Measurements from ENCODE around the gene SLC49A3. TPM values are rescaled to one million over a fixed set of nuclear protein-coding genes. Genes with fewer than 3 reads are reported as not detected.

Gene SLC49A3
- total RNA-seq, 4 donors from 2014 or later: 9.4 to 21.1 (median 19.0) TPM

DNA sequence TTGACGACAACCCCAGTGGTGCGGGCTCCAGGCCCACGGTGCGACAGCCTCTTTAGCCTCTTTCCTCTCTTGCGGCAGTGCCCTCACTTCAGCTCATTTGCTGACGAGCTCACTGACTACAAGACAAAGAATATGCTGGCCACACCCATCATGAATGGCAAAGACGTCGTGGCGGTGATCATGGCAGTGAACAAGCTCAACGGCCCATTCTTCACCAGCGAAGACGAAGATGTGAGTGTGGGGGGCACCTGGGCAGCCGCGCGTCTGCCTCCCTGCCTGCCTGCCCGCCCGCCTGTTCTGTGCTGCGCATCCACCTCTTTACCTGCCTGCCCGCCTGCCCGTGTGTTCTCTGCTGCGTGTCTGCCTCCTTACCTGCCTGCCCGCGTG is 54.4 kb downstream of the SLC49A3 start:
- TF ChIP-seq, protein P1, sequence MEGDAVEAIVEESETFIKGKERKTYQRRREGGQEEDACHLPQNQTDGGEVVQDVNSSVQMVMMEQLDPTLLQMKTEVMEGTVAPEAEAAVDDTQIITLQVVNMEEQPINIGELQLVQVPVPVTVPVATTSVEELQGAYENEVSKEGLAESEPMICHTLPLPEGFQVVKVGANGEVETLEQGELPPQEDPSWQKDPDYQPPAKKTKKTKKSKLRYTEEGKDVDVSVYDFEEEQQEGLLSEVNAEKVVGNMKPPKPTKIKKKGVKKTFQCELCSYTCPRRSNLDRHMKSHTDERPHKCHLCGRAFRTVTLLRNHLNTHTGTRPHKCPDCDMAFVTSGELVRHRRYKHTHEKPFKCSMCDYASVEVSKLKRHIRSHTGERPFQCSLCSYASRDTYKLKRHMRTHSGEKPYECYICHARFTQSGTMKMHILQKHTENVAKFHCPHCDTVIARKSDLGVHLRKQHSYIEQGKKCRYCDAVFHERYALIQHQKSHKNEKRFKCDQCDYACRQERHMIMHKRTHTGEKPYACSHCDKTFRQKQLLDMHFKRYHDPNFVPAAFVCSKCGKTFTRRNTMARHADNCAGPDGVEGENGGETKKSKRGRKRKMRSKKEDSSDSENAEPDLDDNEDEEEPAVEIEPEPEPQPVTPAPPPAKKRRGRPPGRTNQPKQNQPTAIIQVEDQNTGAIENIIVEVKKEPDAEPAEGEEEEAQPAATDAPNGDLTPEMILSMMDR (IDR thresholded peaks at IDR 0.05): no peak
- no peak for DNase-seq (ENCODE audit: low spot score)
- ATAC-seq (ENCODE audit: low FRiP score): no peak

DNA sequence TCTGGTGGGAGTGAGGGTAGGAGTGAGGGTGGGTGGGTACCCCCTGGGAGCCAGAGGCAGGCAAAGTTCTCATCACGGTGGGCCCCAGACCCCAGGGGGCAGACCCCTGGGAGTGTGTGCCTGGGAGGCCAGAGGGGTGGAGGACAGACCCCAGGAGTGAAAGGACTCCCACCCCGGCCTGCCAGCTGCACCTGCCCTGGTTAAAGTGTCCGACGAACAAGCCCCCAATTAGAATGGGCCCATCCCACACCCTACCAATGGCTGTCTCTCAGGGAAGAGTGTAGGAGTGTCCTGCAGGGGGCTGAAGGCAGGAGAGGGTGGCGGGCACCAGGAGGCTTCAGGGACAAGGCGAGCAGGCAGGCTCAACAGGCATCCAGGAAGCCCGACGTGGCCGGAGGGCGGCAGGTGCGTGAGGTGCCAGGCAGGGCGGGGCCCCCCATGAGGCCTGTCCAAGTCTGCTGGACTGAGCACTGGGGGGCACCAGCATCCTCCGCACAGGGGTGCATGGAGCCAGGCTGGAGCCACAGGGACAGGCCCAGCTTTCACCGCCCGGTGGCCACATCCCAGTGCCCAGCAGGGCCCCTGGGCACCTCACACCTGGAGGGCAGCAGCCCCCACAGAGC is 54.9 kb downstream of the SLC49A3 start:
- TF ChIP-seq, protein P1 (IDR thresholded peaks at IDR 0.05): no peak
- DNase-seq (ENCODE audit: low spot score) (no peak), ATAC-seq (ENCODE audit: low FRiP score) (no peak)

DNA sequence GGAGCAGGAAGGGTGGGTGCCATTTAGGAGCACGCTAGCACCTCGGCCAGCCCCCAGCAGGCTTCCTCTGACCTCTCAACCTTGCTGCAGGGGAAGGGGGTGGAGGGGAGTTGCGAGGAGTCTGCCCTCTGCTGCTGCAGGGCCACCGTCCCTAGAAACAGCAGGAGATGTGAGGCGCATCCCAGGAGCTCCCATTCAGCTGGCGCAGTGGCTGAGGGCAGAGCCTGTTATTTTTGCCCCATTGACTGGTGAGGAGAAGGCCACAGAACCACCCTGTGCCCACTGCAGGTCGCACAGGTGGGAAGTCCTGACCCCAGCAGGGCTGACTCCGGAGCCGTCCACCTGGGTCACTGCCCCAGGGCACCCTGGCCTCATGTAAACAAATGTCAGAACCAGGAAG is 55.5 kb downstream of the SLC49A3 start:
- TF ChIP-seq, protein P1 (IDR thresholded peaks at IDR 0.05): no peak
- DNase-seq (ENCODE audit: low spot score): no peak
- no peak for ATAC-seq (ENCODE audit: low FRiP score)

DNA sequence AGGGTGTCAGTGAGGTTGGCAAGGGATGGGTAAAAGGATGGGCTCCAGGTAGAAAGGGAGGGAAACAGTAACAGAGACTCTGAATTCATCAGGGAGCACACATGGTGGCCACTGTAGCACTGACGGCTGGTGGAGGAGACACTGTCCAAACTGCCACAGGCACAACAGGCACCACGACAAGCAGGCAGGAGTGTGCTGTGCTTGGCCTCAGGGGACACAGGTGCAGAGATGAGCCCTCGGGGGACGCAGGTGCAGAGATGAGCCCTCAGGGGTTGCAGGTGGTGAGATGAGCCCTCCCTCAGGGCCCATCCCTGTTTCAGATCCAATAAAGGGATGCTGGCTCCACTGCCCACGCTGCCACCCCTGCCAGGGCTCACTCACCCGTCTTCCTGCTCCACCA is 56.0 kb downstream of the SLC49A3 start:
- DNase-seq (ENCODE audit: low spot score): no peak
- TF ChIP-seq, protein P1 (IDR thresholded peaks at IDR 0.05): no peak
- no peak for ATAC-seq (ENCODE audit: low FRiP score)

DNA sequence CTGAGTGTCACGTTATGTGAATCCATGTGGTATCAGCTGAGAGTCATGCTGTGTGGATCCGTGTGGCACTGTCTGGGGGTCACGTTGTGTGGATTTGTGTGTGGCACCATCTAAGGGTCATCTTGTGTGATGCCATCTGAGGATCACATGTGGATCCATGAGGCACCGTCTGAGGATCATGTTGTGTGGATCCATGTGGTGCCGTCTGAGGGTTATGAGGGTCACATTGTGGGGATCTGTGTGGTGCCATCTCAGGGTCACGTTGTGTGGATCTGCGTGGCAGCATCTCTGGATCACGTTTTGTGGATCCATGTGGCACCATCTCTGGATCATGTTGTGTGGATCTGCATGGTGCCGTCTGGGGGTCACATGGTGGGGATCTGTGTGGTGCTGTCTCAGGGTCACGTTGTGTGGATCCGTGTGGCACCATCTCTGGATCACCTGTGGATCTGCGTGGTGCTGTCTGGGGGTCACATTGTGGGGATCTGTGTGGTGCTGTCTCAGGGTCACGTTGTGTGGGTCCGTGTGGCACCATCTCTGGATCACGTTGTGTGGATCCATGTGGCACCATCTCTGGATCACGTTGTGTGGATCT is 56.7 kb downstream of the SLC49A3 start:
- DNase-seq (ENCODE audit: low spot score) (no peak), ATAC-seq (ENCODE audit: low FRiP score) (no peak)
- TF ChIP-seq, protein P1 (IDR thresholded peaks at IDR 0.05): no peak

Other genes starting within 250 kb of the SLC49A3 start
- gene ZNF721, start 190.0 kb downstream of the SLC49A3 start, total RNA-seq: 10 to 100 TPM; 17.0 to 37.0 (median 23.3) TPM
- gene PIGG, start 189.9 kb downstream of the SLC49A3 start, total RNA-seq: 10 to 100 TPM; 32.9 to 67.8 (median 51.9) TPM
- not detected for gene TMEM271, start 112.9 kb downstream of the SLC49A3 start, total RNA-seq
- 1 to 10 TPM in 3 of 4 donors, under 1 TPM in 1; 0.32 to 5.6 (median 2.9) TPM for gene PDE6B, start 63.6 kb downstream of the SLC49A3 start, total RNA-seq
- 100 to 1,000 TPM in 2 of 4 donors, 10 to 100 TPM in 2; 54.3 to 147 (median 107) TPM for gene ATP5ME, start 14.9 kb downstream of the SLC49A3 start, total RNA-seq
- 10 to 100 TPM in 1 of 4 donors, 1 to 10 TPM in 3; 8.7 to 19.0 (median 9.4) TPM for gene MYL5, start 14.6 kb downstream of the SLC49A3 start, total RNA-seq
- 10 to 100 TPM; 31.0 to 67.1 (median 48.8) TPM for gene PCGF3, start 16.7 kb upstream of the SLC49A3 start, total RNA-seq
- 1 to 10 TPM in 3 of 4 donors, not detected in 1; 1.1 to 2.0 (median 1.9) TPM for gene CPLX1, start 137.0 kb upstream of the SLC49A3 start, total RNA-seq
- gene GAK, start 243.2 kb upstream of the SLC49A3 start, total RNA-seq: 100 to 1,000 TPM in 2 of 4 donors, 10 to 100 TPM in 2; 62.3 to 126 (median 85.4) TPM
- 10 to 100 TPM; 21.9 to 35.3 (median 23.1) TPM for gene TMEM175, start 243.3 kb upstream of the SLC49A3 start, total RNA-seq

Measured in omental fat pad (tissue), 4 donors.